HS-27A (cell line): ENCODE measurements around the gene EEF1A1.
"Not testable (repeated sequence)": the region's sequence is repeated elsewhere in the genome, so short reads cannot be mapped to it uniquely, and the experiment has no call there.

Experiments used
- DNase-seq: peaks from one replicate; pipeline ENCODE4 v3.0.0-alpha.2; 2012; ENCODE audit warnings: low read depth, missing footprints

EEF1A1 gene

GRCh38 chr6:73520688-73521350 lies at the start of gene EEF1A1:
Gene EEF1A1 (minus strand): TSS chr6:73521032. CDS start chr6:73520026, 1,006 bp downstream.
- no peak for DNase-seq

DNA sequence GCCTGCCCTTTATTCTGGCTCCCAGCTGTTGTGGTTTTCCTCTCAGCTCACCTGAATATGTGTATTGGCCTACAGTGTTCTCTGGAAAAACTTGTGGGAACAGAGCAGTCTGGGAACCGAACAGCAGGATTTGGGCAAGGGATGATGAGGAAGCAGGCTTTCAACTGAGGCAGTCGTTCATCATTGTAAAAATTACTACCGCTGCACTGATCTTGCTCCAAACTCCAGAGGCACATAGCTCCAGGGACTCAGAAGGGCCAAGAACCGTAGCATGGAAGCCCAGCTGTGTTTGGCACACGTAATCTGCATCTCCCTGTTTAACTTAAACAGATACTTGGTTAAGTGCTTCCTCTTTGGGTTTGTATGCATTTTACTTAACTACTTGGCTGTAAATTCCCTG lies 48.3 kb upstream of the EEF1A1 start:
- DNase-seq, result no peak

DNA sequence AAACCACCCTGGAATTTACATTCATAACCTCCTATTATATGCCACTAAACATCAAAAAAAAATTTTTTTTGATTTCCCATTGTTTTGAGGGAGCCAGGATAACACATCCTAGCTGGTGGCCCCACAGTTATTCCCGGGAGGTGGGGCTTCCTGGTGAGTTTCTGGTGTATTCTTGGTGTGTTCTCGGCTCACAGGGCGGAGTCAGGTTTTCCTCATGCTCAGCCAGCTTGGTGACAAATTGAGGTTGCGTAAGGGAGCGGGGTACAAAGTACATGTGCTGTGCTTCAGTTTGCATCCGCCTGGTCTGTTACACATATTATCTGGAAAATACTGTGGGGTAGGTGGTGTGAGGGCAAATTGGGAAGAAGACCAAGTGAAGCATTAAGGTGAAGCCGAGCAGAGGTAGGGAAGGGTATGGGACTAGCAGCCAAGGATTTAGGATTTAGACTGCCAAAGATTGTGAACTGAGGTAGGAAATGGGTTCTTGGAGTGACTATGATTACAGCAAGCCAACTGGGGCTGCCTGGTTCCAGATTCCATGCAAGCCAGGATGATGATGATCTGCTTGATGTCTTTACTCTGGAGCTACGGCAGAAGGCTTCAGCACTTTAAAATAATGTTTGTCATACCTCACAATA lies 46.2 kb upstream of the EEF1A1 start:
- no peak for DNase-seq

DNA sequence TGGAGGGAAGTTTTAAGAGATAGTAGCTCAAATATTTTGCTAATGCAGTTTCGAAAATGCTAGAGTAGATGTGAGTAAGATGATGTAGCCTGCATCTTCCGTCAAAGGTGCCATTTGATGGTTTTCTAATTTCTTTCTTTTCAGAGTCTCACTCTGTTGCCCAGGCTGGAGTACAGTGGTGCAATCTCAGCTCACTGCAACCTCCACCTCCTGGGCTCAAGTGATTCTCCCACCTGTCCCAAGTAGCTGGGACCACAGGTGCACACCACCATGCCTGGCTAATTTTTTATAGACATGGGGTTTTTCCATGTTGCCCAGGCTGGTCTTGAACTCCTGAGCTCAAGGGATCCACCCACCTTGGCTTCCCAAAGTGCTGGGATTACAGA lies 45.6 kb upstream of the EEF1A1 start:
- DNase-seq, result not testable (repeated sequence)

DNA sequence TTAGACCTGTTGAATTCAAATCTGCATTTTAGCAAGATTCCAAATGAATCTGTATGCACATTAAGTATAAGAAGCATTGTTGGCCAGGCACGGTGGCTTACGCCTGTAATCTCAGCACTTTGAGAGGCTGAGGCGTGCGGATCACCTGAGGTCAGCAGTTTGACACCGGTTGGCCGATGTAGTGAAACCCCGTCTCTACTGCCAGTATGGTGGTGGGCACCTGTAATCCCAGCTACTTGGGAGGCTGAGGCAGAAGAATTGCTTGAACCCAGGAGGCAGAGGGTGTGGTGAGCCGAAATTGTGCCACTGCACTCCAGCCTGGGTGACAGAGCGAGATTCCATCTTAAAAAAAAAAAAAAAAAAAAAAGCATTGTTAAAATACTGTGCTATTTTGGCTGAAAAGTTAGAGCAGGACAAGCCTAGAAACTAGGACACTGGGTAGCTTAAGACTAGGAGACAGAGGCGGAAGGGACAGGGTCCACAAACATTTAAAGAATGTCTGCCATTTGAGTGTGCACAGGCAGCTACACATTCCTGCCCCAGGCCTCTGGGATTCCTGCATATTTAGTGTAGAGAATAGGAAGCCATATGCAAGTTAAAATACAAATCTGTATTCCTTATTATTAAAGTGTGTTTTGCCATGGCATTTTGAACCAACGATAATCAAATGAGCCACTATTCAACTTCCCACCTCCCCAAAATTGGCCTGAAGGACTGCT lies 45.1 kb upstream of the EEF1A1 start:
- peak; percentile 61 for DNase-seq

DNA sequence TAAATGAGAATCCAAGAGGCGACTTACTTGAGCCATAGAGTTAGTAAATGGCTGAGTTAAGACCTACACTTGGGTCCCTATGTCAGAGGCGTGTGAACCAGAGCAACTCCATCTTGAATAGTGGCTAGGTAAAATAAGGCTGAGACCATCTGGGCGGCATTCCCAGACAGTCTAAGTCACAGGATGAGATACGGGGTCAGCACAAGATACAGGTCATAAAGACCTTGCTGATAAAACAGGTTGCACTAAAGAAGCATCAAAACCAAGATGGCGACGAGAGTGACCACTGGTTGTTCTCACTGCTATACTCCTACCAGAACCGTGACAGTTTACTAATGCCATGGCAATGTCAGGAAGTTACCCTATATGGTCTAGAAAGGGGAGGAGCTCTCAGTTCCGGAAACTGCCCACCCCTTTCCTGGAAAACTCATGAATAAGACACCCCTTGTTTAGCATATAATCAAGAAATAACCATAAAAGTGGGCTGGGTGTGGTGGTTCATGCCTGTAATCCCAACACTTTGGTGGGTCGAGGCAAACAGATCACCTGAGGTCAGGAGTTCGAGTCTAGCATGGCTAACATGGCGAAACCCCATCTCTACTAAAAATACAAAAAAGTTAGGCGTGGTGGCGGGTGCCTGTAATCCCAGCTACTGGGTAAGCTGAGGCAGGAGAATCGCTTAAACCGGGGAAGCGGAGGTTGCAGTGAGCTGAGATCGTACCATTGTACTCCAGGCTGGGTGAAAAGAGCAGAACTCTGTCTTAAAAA lies 43.9 kb upstream of the EEF1A1 start:
- DNase-seq, result no peak

DNA sequence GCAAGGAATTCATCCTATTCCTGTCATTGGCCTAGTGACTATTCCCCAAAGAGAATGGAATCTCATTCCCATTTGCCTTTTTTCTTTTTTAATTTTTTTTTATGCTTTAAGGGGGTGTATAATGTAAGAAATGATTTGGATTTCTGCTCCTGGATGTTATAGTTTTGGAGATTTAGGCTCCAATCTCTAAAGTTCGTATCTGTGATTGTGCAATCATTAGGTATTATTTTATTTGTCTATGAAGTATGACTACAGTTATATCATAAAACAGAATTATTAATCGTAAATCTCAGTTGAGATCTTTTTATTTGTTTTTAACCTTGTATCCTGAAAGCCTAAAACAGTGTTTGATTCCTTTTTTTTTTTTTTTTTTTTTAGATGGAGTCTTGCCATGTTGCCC lies 41.7 kb upstream of the EEF1A1 start:
- DNase-seq, result no peak

GRCh38 chr6:73560853-73561407 lies 40.1 kb upstream of the EEF1A1 start:
- DNase-seq, result no peak

DNA sequence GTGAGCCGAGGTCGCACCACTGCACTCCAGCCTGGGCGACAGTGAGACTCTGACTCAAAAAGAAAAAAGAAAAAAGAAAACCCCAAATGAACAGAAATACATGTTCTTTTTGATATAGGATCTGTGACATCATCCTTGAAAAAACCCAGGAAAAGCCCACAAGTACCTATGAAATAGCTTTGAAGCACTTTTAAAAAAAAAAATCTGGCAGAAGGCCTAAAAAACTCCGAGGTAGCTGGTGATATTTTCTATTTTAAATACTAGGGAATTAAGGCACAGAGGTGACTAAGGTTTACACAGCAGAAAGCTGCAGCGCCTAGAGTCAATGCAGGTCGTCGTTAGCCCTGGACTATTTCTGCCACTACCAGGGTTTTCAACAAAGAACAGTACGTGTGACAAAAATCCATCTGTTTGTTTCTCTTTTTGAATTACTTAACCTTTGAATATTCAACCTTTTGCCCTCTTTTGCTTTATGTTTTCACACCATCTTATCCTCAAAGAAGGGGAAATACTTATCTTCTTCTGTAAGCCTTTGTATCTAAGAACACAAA lies 39.4 kb upstream of the EEF1A1 start:
- DNase-seq, result no peak

GRCh38 chr6:73559399-73559794 lies 38.6 kb upstream of the EEF1A1 start:
- DNase-seq, result not testable (repeated sequence)

- no peak for DNase-seq
Observed at GRCh38 chr6:73558624-73559398, 38.0 kb upstream of the EEF1A1 start.

- no peak for DNase-seq
Observed at GRCh38 chr6:73556836-73557235, 36.0 kb upstream of the EEF1A1 start.

DNA sequence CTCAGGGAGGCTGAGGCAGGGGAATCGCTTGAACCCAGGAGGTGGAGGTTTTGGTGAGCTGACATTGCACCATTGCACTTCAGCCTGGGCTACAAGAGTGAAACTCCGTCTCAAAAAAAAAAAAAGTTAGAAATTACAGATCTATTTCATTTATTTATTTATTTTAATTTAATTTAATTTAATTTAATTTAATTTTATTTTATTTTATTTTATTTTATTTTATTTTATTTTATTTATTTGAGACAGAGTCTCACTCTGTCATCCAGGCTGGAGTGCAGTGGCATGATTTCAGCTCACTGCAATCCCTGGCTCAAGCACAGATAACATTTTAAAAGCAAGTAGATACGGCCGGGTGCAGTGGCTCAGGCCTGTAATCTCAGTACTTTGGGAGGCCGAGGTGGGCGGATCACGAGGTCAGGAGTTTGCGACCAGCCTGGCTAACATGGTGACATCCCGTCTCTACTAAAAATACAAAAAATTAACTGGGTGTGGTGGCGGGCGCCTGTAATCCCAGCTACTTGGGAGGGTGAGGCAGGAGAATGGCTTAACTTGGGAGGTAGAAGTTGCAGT lies 34.6 kb upstream of the EEF1A1 start:
- DNase-seq, result not testable (repeated sequence)

GRCh38 chr6:73551115-73551514 lies 30.3 kb upstream of the EEF1A1 start:
- not testable (repeated sequence) for DNase-seq

DNA sequence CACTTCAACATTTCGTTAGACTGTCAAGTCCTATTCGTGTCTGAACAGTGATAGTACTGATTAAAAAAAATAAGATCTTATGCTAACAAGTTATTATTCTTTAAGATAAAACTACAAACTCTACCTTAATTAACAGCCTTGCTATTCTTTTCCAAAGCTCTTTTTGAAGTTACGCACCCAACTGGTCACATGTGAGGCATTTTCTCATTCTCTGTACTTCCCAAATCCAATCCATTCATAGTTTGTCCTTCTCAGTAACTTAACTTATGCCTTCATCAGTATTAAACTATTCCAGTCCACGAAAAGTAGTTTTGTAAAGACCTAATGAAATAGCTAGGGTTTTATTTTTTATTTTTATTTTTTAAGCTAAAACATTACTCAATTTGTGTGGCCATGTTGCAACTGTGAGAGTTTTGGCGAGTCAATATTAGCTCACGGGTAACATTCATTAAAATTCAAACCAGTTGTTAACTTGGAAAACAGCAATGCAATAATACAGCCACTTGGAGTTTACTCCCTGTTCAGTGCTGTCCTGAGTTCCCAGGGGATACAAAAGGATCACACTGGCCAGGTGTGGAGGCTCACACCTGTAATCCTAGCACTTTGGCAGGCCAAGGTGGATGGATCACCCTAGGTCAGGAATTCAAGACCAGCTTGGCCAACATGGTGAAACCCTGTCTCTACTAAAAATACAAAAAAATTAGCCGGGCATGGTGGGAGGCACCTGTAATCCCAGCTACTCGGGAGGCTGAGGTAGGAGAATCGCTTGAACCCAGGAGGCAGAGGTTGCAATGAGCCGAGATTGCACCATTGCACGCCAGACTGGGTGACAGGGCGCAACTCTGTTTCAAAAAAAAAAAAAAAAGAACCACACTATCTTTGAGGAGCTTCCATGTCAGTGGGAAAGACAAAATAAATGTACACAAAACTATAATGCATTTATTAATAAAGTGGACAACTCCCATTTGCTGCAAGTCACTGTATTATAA lies 27.9 kb upstream of the EEF1A1 start:
- no peak for DNase-seq

DNA sequence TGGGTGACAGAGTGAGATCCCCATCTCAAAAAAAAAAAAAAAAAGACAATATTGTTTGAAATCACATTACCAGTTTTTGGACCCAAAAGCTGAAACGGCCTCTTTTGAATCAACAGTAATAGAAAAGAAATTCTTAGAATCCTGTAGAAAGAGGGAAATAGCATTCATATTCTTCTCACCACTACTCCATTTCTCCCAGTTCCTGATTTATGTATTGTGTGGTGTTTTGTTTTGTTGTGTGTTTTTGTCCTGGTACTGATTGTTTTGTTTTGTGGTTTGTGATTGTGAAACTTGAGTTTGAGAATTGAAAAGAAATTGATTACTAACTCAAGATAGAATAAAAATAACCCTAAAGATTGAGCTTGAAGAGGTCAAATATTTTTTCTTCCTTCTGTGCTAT lies 26.2 kb upstream of the EEF1A1 start:
- DNase-seq, result no peak

GRCh38 chr6:73542891-73543290 lies 22.1 kb upstream of the EEF1A1 start:
- no peak for DNase-seq

GRCh38 chr6:73542481-73542880 lies 21.6 kb upstream of the EEF1A1 start:
- DNase-seq, result not testable (repeated sequence)

DNA sequence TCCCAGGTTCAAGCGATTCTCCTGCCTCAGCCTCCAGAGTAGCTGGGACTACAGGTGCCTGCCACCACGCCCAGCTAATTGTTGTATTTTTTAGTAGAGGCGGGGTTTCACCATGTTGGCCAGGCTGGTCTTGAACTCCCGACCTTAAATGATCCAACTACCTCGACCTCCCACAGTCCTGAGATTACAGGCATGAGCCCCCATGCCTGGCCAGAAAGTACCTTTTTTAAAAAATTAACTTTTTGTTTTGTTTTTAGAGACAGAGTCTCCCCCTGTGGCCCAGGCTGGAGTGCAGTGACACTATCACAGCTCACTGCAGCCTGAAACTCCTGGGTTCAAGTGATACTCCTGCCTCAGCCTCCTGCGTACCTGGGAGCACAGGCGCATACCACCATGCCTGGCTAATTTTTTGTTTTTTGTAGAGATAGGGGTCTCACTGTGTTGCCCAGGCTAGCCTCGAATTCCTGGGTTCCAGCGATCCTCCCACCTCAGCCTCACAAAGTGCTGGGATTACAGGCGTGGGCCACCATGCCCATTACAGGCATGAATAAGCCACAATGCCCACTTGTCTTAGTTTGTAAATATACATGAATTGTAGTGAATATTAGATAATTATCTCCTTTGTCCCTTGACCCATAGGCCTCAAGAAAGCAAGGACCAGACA lies 17.4 kb upstream of the EEF1A1 start:
- DNase-seq, result no peak
